H1 (cell line): ENCODE data around the gene CHMP4B. TPM values are rescaled to one million over a fixed set of nuclear protein-coding genes. Genes with fewer than 3 reads are reported as not detected.

ENCODE experiments used
- CTCF ChIA-PET: fragments of 300-600 bp; sonication (Branson Sonifier 250); formaldehyde crosslinking; loops from one replicate; lab custom pipeline; 2021; ENCODE audit not compliant: partially characterized antibody; lab: Charles Lee
- POLR2A ChIA-PET: fragments of 300-600 bp; sonication (Branson Sonifier 250); formaldehyde crosslinking; loops from one replicate; lab custom pipeline; 2021; ENCODE audit warnings: inconsistent platforms; ENCODE audit not compliant: partially characterized antibody; lab: Charles Lee
- DNase-seq, 2 experiments: peaks; one replicate each; pipeline versions ENCODE4 v3.0.0 to v3.0.0-alpha.2; 2010 to 2022; ENCODE audit warnings: low spot score in 2 of 2, low read depth in 1 of 2, mixed read lengths in 1 of 2
- FAIRE-seq: peaks from 2 replicates; lab custom pipeline; 2011; peaks lifted over from hg19 to GRCh38; lab: Jason Lieb, UNC
- H2AFZ ChIP-seq: 2 replicates; pipeline ENCODE4 v1.8.1; 2012; ENCODE audit warnings: low read length, inconsistent platforms
- H2AK5ac ChIP-seq: 2 replicates; pipeline ENCODE4 v1.6.1; 2013; ENCODE audit warnings: low read depth, low read length
- H2BK120ac ChIP-seq: replicated peaks from 2 replicates; pipeline ENCODE3; 2013; ENCODE audit warnings: low read depth, low read length, inconsistent platforms
- H2BK12ac ChIP-seq: 2 replicates; pipeline ENCODE4 v1.6.1; 2013; ENCODE audit warnings: low read depth, low read length
- H2BK15ac ChIP-seq: 2 replicates; pipeline ENCODE4 v1.6.1; 2013; ENCODE audit warnings: low read length
- H2BK20ac ChIP-seq: 2 replicates; pipeline ENCODE4 v1.6.1; 2013; ENCODE audit warnings: low read length
- H2BK5ac ChIP-seq: 2 replicates; pipeline ENCODE4 v1.6.1; 2013; ENCODE audit warnings: low read depth, low read length
- H3K14ac ChIP-seq: 2 replicates; pipeline ENCODE4 v1.6.1; 2013; ENCODE audit warnings: inconsistent platforms; ENCODE audit not compliant: insufficient read length
- H3K18ac ChIP-seq: 2 replicates; pipeline ENCODE4 v1.6.1; 2013; ENCODE audit warnings: low read length; ENCODE audit errors: extremely low read depth
- H3K23ac ChIP-seq: 2 replicates; pipeline ENCODE4 v1.6.1; 2013; ENCODE audit warnings: inconsistent platforms; ENCODE audit not compliant: insufficient read length
- H3K23me2 ChIP-seq: 2 replicates; pipeline ENCODE4 v1.6.1; 2013; ENCODE audit warnings: low read depth, low read length
- H3K27ac ChIP-seq: 2 replicates; pipeline ENCODE4 v1.6.1; 2011; ENCODE audit warnings: low read depth, low read length, inconsistent platforms
- H3K27me3 ChIP-seq, 4 experiments: replicated peaks in 1 of 4; 1 replicate in 1 of 4; 2 replicates in 3 of 4; pipeline versions ENCODE4 v1.6.1 to v1.8.1; 2011 to 2013; ENCODE audit warnings: low read length in 3 of 4, mild to moderate bottlenecking in 3 of 4, inconsistent platforms in 2 of 4, mixed read lengths in 2 of 4, moderate library complexity in 1 of 4; ENCODE audit not compliant: control insufficient read depth in 3 of 4, insufficient read depth in 3 of 4; ENCODE audit errors: extremely low read depth in 1 of 4
- H3K36me3 ChIP-seq, 4 experiments: 2 replicates each; pipeline versions ENCODE4 v1.6.1 to v1.8.1; 2011 to 2013; ENCODE audit warnings: mild to moderate bottlenecking in 4 of 4, low read length in 3 of 4, moderate library complexity in 2 of 4, control low read depth in 1 of 4, inconsistent platforms in 1 of 4; ENCODE audit not compliant: insufficient read depth in 4 of 4, control insufficient read depth in 2 of 4
- H3K4ac ChIP-seq: replicated peaks from 2 replicates; pipeline ENCODE3; 2013; ENCODE audit warnings: low read length, low read depth, mixed read lengths, inconsistent platforms; ENCODE audit not compliant: insufficient read length
- H3K4me1 ChIP-seq, 4 experiments: replicated peaks in 1 of 4; 1 replicate in 1 of 4; 2 replicates in 3 of 4; pipeline versions ENCODE4 v1.6.1 to v1.8.1; 2011 to 2013; ENCODE audit warnings: low read length in 3 of 4, inconsistent platforms in 2 of 4, mixed read lengths in 1 of 4; ENCODE audit not compliant: insufficient read depth in 4 of 4, control insufficient read depth in 3 of 4
- H3K4me2 ChIP-seq, 2 experiments: 2 replicates each; pipeline versions ENCODE4 v1.6.1 to v1.8.1; 2011 to 2013; ENCODE audit warnings: low read depth in 2 of 2, low read length in 2 of 2, control low read depth in 1 of 2, inconsistent platforms in 1 of 2, mild to moderate bottlenecking in 1 of 2; ENCODE audit not compliant: insufficient read depth in 1 of 2
- H3K4me3 ChIP-seq, 4 experiments: fragments of 200-600, 300-600 bp in 1 of 4; sonication (generic), shearing (Covaris generic), sonication (Bioruptor Twin) in 1 of 4; 2 replicates each; pipeline versions ENCODE4 v1.5.1 to v1.8.1; 2011 to 2016; ENCODE audit warnings: low read length in 4 of 4, low read depth in 3 of 4, control low read depth in 2 of 4, inconsistent platforms in 2 of 4, mild to moderate bottlenecking in 2 of 4, mixed read lengths in 1 of 4, moderate library complexity in 1 of 4; ENCODE audit not compliant: insufficient read depth in 2 of 4; ENCODE audit errors: extremely low read depth in 1 of 4
- H3K56ac ChIP-seq: replicated peaks from 2 replicates; pipeline ENCODE3; 2013; ENCODE audit warnings: low read depth, mild to moderate bottlenecking, mixed read lengths, low read length, inconsistent platforms; ENCODE audit not compliant: insufficient read length
- H3K79me1 ChIP-seq: 2 replicates; pipeline ENCODE4 v1.6.1; 2013; ENCODE audit warnings: low read depth, low read length, control low read depth
- H3K79me2 ChIP-seq, 2 experiments: 2 replicates each; pipeline versions ENCODE4 v1.6.1 to v1.8.1; 2012 to 2013; ENCODE audit warnings: low read length in 2 of 2, mild to moderate bottlenecking in 2 of 2, inconsistent platforms in 1 of 2; ENCODE audit not compliant: insufficient read depth in 2 of 2, control insufficient read depth in 1 of 2
- H3K9ac ChIP-seq, 4 experiments: replicated peaks in 1 of 4; 1 replicate in 1 of 4; 2 replicates in 3 of 4; pipeline versions ENCODE4 v1.6.1 to v1.8.1; 2011 to 2013; ENCODE audit warnings: low read depth in 3 of 4, low read length in 3 of 4, control low read depth in 2 of 4, mild to moderate bottlenecking in 2 of 4, moderate library complexity in 2 of 4, inconsistent platforms in 1 of 4; ENCODE audit errors: extremely low read depth in 1 of 4
- H3K9me3 ChIP-seq, 2 experiments: 2 replicates each; pipeline versions ENCODE4 v1.6.1 to v1.8.1; 2012 to 2013; ENCODE audit warnings: mild to moderate bottlenecking in 2 of 2, moderate library complexity in 2 of 2, control low read depth in 1 of 2, inconsistent platforms in 1 of 2, low read depth in 1 of 2, low read length in 1 of 2, mixed read lengths in 1 of 2; ENCODE audit not compliant: insufficient read depth in 2 of 2
- H4K20me1 ChIP-seq, 2 experiments: replicated peaks in 1 of 2; 2 replicates each; pipeline versions ENCODE3 to v1.8.1; 2011 to 2013; ENCODE audit warnings: inconsistent platforms in 2 of 2, low read length in 2 of 2, mild to moderate bottlenecking in 1 of 2; ENCODE audit not compliant: insufficient read depth in 2 of 2, control insufficient read depth in 1 of 2
- H4K5ac ChIP-seq: 2 replicates; pipeline ENCODE4 v1.6.1; 2013; ENCODE audit warnings: low read length, low read depth, mixed read lengths, inconsistent platforms; ENCODE audit not compliant: insufficient read length
- H4K8ac ChIP-seq: 2 replicates; pipeline ENCODE4 v1.8.0; 2013; ENCODE audit warnings: mild to moderate bottlenecking, moderate library complexity, low read length, inconsistent platforms; ENCODE audit not compliant: insufficient read depth; ENCODE audit errors: extremely low read depth
- H4K91ac ChIP-seq: replicated peaks from 2 replicates; pipeline ENCODE3; 2013; ENCODE audit warnings: low read length, mixed read lengths, inconsistent platforms; ENCODE audit not compliant: insufficient read length
- JUND ChIP-seq: IDR thresholded peaks from 2 replicates; pipeline ENCODE4 v1.6.1; 2011; ENCODE audit warnings: mild to moderate bottlenecking, improper control_type of control experiment, low read length
- SP1 ChIP-seq: IDR thresholded peaks from 2 replicates; pipeline ENCODE4 v1.6.1; 2011; ENCODE audit warnings: low read depth, low read length
- YY1 ChIP-seq: IDR thresholded peaks from 2 replicates; pipeline ENCODE4 v1.6.1; 2011; ENCODE audit warnings: low read depth, mild to moderate bottlenecking, low read length
- WGBS, 2 experiments: shearing (Covaris generic) in 1 of 2; methylation state at CpG; one replicate each; pipeline versions ENCODE4 v1.1.6 to v1.1.7; 2013 to 2015; ENCODE audit warnings: low lambda C conversion rate in 2 of 2, mixed read lengths in 2 of 2, inconsistent platforms in 1 of 2, low coverage in 1 of 2, missing lambda C conversion rate in 1 of 2; ENCODE audit not compliant: insufficient replicate concordance in 2 of 2, insufficient coverage in 1 of 2, insufficient read length in 1 of 2; ENCODE audit errors: extremely low coverage in 1 of 2, missing lambda C conversion rate in 1 of 2; 5-methylcytosine and 5-hydroxymethylcytosine counted together
- polyA plus RNA-seq, 7 experiments: library from polyadenylated mRNA; depleted of rRNA in 3 of 7; stranded (reverse) in 5 of 7; unstranded in 2 of 7; fragments of >200 nt in 5 of 7; fragments of 200-250 nt in 2 of 7; gene quantifications; 1 replicate in 5 of 7; 2 replicates in 1 of 7; 4 replicates in 1 of 7; pipeline versions ENCODE4 v1.2.1 to v1.2.3, GENCODE V29; 2011 to 2013; ENCODE audit warnings: missing spikeins in 2 of 7, mixed read lengths in 2 of 7
- total RNA-seq: library from RNA; stranded (reverse); fragmentation: NEBNext Ultra II Directional; extraction: Animal tissue kit (Norgen Biotek cat#: 25700); gene quantifications from 2 replicates; pipeline ENCODE4 v1.2.1, GENCODE V29; 2021

Gene CHMP4B
- total and polyA plus RNA-seq, 2 of the 8 experiments (the other 6 are each of a cell fraction or from before 2014, with no cell fraction given), result 38.6 to 66.3 TPM

DNA sequence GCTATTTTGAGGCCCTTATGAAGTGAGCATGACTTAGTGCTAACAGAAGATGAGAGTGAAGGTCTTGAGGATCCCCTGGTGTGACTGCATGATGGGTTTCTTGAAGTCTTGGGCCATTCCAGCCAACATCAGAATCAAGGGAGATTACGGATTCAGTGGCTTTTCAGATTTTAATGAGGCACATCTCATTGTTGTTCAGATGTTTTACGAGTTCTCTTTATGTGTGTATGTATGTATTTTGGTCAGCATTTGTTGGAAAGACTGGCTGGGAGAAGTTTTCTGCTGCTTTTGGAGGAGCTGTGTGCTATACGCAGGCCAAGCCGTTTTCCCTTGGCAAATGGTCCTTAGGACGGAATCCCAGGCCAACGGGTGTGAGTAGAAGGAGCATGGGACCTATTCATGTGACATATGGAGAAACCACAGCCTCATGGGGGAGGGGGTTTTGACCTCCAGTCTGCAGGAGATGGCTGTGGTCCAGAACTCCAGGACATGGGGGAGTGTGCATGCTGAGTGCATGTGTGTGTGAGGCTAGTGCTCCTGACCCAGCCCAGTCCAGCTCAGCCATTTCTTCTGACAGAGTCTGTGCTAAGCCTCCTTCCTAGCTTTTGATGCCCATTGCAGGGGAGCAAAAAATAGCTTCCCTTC is 35.3 kb downstream of the CHMP4B start:
- no peak overlapping the region for H2BK120ac ChIP-seq
- 90% methylated on average over 6 of the region's 6 CpGs; no CpG with 5 or more reads in 1 of the 2 experiments for WGBS, 2 experiments
- no peaks in the 10 kb centered on the region for H3K27me3 ChIP-seq
- H3K79me2 ChIP-seq, result peaks cover 3 to 60% of the 10 kb centered on the region in 2 experiments; a peak in 3 of 4 replicates
- peak overlapping the region; percentile 82; the same call in 1 of the 2 replicates for H2AK5ac ChIP-seq
- H3K9ac ChIP-seq, result no peak overlapping the region
- no peak overlapping the region for H2BK20ac ChIP-seq
- no peak overlapping the region for H3K4ac ChIP-seq
- no peak overlapping the region for H2BK15ac ChIP-seq
- DNase-seq (no peak), FAIRE-seq (no peak)
- H2BK12ac ChIP-seq, result peak overlapping the region; percentile 75
- H3K18ac ChIP-seq, result no peak overlapping the region; the same call in 1 of the 2 replicates
- H3K4me3 ChIP-seq, result no peak overlapping the region
- no peak overlapping the region for H3K27ac ChIP-seq
- peaks cover 10 to 21% (median 17%) of the 10 kb centered on the region in 4 experiments for H3K4me1 ChIP-seq
- H4K5ac ChIP-seq, result no peak overlapping the region
- no peak overlapping the region for H4K91ac ChIP-seq
- peaks cover 0 to 9% (median 4%) of the 10 kb centered on the region in 4 experiments; a peak in 4 of 8 replicates for H3K36me3 ChIP-seq
- POLR2A ChIA-PET, result interaction anchor here (1.4 to 1.7 kb wide), 2 partner anchors 54 to 243 kb away, joined by 3 to 4 read pairs; no protein-coding TSS in a partner anchor
- H3K4me2 ChIP-seq, result peak overlapping the region; percentile 24 to 44; a peak in 3 of 4 replicates
- CTCF ChIA-PET, result interaction anchor here (0.8 to 1.9 kb wide), 7 partner anchors 14 to 223 kb away, joined by 3 to 6 read pairs (median 3); no protein-coding TSS in a partner anchor
- H3K14ac ChIP-seq, result no peak overlapping the region
- 0 out of 2 replicates have a peak, but pooled peaks cover 2% of the 10 kb centered on the region for H3K23me2 ChIP-seq
- no peak overlapping the region for H3K56ac ChIP-seq
- H2BK5ac ChIP-seq, result peak overlapping the region; percentile 75; the same call in 1 of the 2 replicates
- no peaks in the 10 kb centered on the region for H3K9me3 ChIP-seq
- TF ChIP-seq YY1, result no peak
- TF ChIP-seq JUND, result no peak
- TF ChIP-seq SP1, result no peak
- TF ChIP-seq, all 59 proteins: peak for 0
- no peak overlapping the region for H2AFZ ChIP-seq
- no peak overlapping the region for H3K23ac ChIP-seq
- no peak overlapping the region for H4K8ac ChIP-seq
- peaks cover 0 to 8% of the 10 kb centered on the region in 2 experiments for H4K20me1 ChIP-seq
- H3K79me1 ChIP-seq, result peaks cover 15% of the 10 kb centered on the region
